ENCODE measurements around the gene CCNL2.
"Not testable (repeated sequence)": the region's sequence is repeated elsewhere in the genome, so short reads cannot be mapped to it uniquely, and the experiment has no call there.

The CCNL2 gene

GRCh38 chr1:1399187-1399871 is at the start of gene CCNL2:
CCNL2 (minus strand) TSS chr1:1399335; CDS start chr1:1399306, 29 bp downstream.
- FAIRE-seq, result no peak

GRCh38 chr1:1446631-1447030 is 47.5 kb upstream of the CCNL2 start:
- FAIRE-seq, result not testable (repeated sequence)

- no peak for FAIRE-seq
Measured at GRCh38 chr1:1442069-1442770, 43.1 kb upstream of the CCNL2 start.

DNA sequence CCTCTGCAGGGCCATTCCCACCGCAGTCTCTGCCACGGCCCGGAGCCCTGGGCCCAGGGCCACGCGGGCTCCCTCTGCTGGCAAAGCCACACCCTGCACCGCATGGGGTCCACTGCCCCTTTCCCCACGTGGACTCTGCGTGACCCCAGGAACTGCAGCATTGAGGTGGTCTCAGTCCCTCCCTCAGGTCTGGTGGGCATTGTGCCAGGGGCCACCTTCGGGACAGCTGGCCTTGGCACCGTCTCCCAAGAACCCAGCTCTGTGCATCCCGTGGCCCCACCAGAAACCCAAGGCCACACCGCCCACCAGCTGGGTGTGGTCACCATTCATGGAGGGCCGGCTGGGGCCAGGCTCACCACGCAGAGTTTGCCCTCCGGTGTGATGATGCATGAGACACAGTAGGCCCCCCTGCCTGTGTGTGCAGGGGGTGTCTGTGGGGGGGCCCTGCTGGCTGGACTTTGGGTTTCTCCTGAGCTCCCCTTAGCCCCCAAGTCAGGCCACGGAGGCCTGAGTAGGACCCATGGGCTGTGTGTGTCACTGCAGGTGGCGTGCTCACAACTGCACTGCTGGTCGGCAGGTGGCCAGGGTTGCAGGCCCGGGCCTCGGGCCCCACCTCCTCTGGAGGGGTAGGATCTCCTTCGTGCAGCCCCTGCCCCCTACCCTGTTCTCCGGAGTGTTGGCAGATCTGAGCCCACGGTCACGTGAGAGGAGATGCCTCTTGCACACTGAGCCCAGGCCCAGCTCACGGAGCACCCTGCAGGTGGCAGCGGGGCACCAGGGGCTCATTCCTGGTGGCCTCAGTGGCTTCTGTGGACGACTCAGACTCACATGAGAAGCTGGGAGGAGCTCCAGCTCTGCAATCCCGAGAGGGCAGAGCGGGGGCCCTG is 42.1 kb upstream of the CCNL2 start:
- FAIRE-seq, result no peak

GRCh38 chr1:1440262-1441001 is 41.3 kb upstream of the CCNL2 start:
- FAIRE-seq, result no peak

GRCh38 chr1:1439546-1440261 is 40.6 kb upstream of the CCNL2 start:
- no peak for FAIRE-seq

DNA sequence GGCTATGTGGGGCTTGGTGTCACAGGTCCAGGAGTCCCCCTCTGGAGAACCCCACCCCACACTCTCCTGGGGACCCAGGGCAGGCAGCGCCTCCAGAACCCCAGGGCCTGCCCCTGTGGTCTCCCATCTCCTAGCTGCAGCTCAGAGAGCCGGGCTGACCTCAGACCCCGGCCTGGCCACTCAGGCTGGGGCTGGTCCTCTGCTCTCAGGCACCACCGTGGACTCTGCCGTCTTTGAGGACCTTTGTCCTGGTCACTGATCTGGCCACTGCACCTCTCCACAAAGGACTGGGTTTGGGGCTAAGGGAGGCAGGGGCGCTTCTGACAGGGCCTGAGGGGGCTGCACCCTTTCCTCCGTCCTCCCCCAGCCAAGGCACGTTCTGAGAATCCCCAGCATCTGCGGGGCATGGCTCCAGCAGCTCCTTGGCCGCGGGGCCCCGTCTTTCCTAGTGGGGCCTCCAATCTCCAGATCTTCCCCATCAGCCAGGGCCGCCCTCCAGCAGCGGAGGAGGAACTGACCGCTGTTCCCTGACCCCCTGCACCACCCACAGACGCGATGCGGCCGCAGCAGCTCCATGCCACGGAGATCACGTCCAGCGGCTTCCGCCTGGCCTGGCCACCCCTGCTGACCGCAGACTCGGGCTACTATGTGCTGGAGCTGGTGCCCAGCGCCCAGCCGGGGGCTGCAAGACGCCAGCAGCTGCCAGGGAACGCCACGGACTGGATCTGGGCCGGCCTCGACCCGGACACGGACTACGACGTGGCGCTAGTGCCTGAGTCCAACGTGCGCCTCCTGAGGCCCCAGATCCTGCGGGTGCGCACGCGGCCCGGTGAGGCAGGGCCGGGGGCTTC is 39.6 kb upstream of the CCNL2 start:
- FAIRE-seq, result no peak

DNA sequence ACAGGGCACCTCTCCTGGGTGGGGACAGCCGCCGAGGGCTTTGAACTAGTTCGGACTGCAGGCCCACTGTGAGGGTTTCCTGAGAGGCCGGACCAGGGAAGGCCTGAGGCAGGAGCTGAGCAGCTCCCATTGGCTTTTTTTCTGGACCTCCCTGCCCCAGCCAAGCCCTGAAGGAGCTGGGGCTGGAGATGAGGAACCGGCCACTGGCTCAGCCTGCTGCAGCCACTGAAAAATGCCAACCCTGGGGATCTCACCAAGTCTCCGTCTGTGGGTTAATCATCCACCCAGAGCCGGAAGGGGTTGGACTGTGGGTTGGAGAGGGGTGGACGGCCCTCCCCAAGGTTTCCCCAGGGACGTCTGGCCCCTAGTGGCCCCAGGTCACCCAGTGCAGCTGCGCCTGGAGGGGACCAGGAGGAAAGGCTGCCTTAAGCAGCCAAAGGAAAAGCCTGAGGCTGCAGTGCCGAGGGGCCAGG is 38.8 kb upstream of the CCNL2 start:
- FAIRE-seq, result no peak

DNA sequence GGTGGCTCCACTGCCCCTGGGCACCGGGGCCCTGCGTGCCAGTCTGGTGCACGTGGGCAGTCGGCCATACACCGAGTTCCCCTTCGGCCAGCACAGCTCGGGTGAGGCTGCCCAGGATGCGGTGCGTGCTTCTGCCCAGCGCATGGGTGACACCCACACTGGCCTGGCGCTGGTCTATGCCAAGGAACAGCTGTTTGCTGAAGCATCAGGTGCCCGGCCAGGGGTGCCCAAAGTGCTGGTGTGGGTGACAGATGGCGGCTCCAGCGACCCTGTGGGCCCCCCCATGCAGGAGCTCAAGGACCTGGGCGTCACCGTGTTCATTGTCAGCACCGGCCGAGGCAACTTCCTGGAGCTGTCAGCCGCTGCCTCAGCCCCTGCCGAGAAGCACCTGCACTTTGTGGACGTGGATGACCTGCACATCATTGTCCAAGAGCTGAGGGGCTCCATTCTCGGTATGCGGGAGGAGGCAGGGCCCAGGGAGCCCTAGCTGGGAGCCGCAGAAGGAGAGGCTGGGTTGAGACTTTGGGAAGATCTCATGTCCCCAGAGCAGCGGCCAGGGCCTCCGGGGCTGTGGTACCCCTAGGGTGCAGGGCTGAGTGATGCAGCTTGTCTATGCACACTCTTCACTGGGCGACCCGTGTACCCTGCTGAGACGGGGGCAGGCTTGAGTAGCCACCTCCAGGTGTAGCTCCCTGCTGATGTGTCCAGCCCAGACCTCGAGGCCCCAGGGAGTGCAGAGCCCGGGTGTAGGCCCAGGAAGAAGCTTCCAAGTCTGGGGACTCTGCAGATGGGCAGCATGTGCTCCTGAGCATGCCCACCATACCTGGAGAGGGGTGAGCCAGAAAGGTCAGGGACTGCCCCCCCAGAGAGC is 38.1 kb upstream of the CCNL2 start:
- no peak for FAIRE-seq

DNA sequence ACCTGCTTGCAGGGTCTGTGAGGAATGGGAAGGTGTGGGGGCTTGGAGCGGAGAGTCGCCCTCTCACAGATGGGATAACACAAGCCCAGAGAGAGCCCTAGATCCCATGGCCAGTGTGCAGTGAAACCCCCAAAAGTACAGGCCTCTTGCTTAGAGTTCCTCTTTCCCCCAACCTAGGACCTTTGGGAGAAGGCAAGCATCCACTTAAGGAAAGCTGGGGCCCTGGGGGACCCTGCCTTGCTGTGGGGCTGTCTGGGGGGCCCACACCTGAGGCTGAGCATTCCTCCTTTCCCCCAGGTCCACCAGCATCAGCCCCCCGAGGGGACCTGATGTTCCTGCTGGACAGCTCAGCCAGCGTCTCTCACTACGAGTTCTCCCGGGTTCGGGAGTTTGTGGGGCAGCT is 37.5 kb upstream of the CCNL2 start:
- FAIRE-seq, result no peak

DNA sequence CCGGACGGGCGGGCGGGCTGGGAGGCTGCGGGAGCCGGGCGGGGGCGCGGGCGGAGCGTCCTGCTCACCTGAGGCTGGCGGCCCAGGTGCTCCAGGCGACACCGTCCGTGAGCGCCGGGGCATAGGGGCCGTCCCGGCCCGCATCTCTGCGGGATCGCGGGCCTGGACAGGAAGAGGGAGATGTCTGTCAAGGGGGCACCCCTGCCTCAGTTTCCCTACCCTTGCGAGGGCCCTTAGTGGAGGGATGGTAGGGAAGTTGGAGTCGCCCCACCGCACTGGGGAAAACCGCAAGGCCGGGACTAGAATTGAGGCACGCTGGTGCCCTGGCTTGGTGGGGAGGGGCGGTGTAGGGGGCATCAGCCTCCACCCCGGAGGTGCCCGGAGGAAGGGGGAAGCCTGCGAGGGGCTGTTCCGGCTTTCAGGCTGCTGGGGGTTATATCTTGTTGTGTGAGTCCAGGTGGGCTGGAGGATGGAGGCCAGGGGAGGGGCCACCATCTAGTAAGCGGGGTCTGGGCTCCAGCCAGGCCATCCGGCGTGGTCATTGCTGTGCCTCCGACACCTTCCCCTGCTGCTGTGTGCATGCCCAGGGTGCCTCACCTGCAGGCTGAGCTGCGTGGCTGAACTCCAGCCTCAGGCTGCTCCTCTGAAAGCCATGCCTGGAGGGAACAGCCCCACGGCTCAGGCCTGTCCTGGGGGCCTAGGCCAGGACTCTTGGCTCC is 36.9 kb upstream of the CCNL2 start:
- FAIRE-seq, result no peak

GRCh38 chr1:1435106-1435903 is 36.2 kb upstream of the CCNL2 start, which contains the start of gene VWA1:
VWA1 (plus strand) TSS chr1:1435690; CDS start chr1:1435749, 59 bp downstream.
- FAIRE-seq, result no peak

DNA sequence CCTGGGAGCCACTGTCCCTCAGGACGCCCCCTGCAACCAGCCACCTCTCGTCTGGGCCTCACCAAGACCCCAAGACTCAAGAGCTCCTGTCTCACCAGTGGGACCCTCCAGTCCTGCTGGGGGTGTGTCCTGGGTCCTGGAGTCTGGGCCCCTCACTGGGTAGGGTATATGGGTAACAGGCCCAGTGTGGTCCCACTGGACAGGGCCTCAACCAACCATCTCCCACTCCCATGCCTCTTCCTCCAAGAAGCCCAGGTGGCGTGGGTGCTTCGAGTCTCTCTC is 35.6 kb upstream of the CCNL2 start:
- FAIRE-seq, result no peak

- FAIRE-seq, result no peak
Measured at GRCh38 chr1:1434131-1434823, 35.1 kb upstream of the CCNL2 start.

- FAIRE-seq, result no peak
Measured at GRCh38 chr1:1433804-1434130, 34.6 kb upstream of the CCNL2 start.

DNA sequence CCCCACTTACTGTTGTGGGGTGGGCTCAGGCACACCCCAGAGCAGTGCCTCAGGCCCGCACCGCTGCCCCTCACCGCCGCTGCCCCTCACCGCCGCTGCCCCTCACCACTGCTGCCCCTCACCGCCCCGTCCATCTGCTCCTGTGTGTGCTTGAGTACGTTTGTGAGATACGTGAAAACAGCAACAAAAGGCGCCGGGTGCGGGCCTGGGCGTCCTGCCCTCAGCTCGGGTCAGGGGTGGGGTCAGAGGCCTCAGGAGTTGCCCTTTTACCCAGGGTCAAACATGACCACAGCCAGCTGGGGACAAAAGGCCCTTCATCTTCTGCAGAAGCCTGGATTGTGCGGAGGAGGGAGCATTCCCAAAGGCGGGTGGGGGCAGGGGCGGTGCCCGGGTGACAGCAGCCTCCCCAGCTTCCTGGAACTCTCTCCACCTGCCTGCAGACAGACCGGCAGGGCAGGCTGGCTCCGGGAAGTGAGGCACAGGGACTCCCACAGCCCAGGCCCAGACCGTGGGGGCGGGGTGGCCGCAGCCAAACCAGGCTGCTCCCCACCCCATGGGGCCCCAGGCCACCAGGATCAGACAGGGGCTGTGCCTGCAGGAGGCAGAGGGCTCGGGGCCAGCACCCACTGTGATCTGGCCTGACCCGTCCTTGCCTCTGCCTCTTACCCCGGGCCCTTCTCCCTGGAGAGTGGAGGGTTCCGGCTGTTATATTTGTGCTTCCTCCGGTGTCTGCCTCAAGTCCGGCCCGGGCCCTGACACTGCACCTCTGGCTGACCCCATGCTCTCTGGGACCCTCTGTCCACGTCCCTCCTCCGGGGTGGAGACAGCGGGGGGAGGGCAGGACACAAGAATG is 34.0 kb upstream of the CCNL2 start:
- no peak for FAIRE-seq

Measured in TTC549 (cell line).